ENCODE data around the gene TICRR.

The TICRR gene

GRCh38 chr15:89630974-89631901, 56.0 kb downstream of the TICRR start:
- DNase-seq: no peak

- no peak for DNase-seq
Observed at GRCh38 chr15:89631902-89632264, 56.6 kb downstream of the TICRR start.

DNA sequence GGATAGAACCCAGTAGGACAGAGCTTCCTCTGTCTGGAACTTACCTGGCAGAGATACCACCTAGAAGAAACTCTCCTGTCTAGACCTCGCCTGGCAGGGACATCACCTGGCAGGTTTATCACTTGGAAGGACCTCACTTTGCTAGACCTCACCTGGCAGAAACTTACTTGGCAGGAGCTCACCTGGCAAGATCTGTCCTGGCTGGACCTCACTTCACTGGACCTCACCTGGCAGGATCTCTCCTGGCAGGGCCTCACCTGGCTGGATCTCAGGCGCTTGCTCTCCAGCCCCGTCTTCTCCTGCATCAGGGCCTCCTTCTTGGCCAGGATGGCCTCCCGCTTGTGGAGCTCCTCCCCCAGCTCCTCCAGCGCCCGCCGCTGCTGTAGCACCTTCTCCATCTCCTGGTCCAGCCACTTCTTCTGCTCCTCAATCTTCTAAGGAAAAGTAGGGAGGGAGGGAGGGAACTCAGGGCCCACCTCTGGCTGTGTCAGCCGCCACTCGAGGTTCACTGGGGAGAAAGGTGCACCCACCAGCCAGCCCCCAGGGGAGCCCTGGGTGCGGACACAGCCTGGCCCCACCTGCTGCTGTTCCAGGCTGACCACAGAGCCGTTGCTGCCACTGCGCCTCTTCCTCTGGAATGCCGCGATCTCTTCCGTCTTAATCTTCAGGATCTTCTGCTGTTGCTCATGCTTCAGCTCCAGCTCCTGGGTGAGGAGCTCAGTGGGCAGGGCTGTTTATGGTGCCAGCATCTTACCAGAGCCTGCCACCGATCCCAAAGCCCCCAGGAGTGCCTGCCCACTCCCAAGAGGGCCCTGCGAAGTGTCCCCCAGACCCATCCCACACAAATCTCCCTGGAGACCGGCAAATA, 57.5 kb downstream of the TICRR start:
- DNase-seq: no peak

DNA sequence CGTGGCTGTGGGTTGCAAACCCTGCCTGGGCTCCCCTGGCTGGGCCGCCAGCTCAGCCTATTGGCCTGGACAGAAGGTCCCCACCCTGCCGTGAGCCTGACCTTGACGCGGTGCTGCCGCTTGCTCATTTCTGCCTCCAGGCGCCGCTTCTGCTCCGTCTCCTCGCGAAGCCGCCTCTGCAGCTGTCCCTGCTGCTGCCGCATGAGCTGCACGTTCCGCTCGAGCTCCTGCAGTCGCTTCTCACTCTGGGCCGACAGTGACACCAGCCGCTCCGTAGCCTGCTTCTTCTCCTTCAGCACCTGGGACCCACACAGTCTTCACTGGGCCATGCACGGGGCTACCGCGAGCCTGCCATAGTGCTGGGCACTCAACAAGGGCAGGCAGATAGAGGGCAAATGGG, 58.3 kb downstream of the TICRR start:
- no peak for DNase-seq

- DNase-seq: no peak
Observed at GRCh38 chr15:89640245-89640644, 65.0 kb downstream of the TICRR start.

DNA sequence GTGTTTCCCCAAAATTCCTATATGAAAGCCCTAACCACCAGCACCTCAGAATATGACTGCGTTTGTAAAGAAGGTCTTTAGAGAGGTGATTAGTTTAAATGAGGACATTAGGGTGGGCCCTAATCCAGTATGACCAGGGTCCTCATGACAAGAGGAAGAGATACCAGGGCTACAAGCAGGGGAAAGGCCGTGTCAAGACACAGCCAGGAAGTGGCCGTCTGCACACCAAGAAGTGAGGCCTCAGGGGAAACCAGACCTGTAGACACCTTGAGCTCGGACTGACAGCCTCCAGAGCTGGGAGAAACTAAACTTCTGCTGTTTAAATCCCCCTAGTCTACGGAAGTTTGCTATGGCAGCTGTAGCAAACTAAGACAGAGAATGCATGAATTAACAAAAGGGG, 65.8 kb downstream of the TICRR start:
- DNase-seq: no peak

- DNase-seq: no peak
Observed at GRCh38 chr15:89642106-89642505, 66.8 kb downstream of the TICRR start.

- no peak for DNase-seq
Observed at GRCh38 chr15:89645680-89646079, 70.4 kb downstream of the TICRR start.

DNA sequence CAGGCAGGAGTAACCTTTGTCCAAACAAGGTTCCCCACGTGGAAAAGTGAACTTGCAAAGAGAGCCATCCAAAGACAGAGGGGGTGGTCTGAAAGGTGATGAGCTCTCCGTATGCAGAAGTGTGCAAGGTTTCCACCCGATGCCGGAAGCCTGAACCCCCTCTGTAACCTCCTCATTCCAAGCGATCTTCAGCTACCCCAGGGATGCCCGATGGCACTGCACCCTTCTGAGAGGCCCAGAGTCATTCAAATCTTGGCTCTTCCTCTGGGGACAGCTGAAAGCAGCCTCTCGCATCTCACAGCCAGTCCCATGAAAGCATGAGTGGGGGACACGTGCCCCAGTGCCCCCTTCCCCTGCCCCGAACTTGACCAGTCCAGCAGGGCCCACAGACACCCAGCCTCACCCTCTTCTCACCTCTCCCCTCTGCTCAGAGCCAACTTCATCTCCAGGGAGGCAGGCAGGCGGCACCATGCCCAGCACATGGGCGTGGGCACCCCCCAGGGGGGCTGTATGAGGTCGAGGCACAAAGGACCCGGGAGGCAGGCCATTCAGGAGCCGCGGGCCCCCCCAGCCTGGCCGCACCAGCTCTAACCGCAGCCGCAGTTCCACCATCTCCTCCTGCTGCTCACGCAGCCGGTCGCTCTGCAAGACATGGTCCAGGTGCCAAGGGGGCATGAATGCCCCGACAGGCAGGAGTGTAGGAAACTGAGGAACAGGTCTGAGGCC, 71.3 kb downstream of the TICRR start:
- no peak for DNase-seq

DNA sequence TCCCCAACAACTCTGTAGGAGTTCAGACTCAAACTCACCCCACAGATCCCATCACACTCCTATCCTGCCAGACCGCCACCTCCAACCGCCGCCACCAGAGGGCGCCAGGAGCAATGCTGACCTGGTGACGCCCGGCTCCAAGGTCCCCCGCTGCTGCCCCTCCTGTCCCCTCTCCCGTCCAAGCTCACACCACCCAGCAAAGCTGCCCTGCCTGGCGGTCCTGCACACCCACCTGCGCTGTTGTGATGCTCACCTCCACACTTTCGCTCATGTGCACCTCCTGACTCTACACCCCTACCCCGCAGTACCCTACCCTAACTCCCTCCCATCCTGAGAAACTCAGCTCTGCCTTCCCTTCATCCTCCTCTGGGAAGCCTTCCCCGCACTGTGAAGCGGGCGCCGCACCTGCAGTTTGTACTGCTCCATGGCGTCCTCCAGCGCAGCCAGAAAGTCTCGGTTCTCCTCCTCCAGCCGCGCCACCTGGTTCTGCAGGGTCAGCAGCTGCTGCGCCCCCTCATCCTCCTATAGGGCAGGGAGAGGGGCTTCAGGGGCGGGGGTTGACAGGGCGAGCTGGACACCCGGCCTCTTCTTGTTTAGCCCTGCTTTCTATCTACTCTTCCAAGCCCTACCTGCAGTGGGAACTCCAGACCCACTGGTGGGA, 72.1 kb downstream of the TICRR start:
- no peak for DNase-seq

DNA sequence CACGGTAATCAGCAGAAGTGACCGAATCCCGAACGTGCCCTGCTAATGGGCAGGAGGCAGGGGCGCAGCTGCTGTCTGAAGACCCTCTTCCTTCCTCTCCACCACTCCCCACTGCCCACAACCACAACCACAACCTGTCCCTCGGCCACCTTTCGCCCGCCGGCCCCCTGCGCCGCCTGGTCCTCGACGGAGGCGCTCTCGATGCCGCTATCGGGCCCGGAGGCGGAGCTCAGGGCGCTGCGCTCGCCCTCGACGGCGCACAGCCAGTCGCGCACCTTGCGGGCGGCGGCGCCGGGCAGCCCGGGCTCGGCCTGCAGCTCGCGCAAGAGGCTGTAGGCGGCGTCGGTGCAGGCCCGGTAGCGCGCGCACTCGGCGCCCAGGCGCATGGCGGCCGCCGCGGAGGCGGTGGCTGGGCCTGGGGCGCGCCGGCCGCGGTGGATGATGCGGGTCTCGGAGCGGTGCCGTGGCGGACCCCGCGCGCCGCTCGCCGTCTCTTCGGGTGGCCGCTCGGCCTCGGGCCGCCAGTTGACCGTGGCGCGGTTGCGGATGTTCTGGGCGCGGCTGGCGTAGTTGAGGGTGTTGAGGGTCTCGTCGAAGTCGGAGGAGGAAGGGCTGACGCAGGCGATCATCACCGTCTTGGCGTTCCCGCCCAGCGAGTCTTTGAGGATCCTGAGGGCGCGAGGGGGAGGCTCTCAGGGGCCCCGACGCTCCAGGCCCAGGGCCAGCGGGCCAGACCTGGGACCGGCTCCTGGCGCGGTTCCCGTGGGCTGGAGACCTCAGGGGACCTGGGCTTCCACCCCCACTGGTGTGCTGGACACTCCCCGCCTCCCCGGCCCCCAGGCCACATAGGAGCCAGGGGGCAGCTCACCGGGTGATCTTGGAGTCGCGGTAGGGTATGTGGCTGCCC, 73.1 kb downstream of the TICRR start:
- no peak for DNase-seq

DNA sequence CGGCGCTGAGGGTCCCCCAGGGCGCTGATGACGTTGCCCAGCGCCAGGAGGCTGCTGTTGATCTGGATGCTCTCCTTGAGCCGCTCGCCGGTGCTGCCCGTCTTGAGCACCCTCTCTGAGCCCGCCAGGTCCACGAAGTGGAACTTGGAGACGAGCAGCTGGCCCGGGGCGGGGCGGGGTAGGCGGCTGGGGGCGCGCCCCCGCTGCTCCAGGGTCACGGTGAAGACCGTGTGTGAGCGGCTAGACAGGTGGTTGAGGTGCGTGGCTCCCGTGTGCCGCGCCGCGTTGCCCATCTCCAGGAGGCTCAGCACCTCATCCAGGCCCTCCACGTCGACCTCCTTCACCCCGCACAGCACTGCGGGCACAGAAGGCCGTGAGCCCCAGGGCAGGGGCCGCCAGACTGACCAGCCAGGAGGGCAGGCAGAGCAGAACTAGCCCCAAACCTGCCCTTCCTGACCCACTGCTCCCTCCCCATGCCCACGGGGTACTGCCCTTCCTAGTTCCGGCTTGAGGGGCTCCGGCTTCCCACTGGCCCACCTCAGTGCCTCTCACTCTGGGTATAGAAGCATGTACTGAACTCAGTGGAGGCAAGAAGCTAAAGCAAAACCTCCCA, 73.8 kb downstream of the TICRR start:
- DNase-seq: no peak

DNA sequence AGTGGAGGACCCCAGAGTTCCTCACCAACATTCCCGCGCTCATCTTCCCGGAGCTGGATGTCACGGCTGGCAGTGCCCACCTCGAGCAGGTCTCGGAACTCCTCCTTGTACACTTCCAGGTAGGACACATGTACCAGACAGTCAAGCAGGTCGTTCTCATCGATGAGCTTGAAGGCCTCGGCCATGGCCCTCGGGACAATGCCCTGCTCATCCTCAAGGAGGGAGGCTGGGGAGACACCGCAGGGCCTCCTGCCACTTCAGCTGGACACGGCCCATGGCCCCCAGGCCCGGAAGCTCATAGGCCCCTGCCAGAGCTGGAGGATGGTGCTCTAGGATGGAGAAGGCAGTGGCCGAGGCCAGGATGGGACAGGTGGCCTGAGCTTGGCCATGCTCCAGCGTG, 74.4 kb downstream of the TICRR start:
- no peak for DNase-seq

- DNase-seq: no peak
Observed at GRCh38 chr15:89652131-89652530, 76.9 kb downstream of the TICRR start.

- no peak for DNase-seq
Observed at GRCh38 chr15:89652666-89653065, 77.4 kb downstream of the TICRR start.

DNA sequence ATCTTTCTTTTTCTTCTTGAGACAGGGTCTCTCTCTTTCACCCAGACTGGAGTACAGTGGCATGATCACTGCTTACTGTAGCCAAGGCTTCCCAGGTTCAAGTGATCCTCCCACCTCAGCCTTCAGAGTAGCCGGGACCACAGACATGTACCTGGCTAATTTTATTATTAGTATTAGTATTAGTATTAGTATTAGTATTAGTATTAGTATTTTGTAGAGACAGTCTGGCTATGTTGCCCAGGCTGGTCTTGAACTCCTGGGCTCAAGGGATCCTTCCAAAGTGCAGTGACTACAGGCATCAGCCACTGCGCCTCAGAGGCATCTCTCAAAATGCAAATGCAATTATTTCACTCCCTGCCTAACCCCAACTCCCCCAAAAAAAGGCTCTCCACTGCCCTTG, 78.3 kb downstream of the TICRR start:
- DNase-seq: no peak

DNA sequence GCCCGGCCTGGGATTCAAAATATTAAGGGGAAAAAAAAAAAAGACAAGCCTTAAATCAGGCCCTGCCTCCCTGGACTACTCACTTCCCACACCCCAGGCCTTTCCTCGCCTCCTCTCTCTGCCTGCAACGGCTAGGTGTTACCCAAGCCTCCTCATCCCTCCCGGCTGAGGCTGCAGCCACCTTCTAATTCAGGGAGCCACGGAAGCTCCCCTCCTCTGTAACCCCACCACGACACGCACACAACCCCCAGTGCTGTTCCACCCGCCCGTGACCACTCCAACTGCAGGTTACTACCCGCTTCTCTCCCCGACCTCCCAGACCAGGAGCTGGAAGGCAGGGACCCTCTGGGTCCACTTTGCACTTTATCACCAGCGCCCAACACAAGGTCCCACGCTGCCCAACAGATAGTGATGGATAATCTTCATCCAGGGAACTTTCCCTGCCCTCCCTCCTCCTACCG, 79.1 kb downstream of the TICRR start:
- DNase-seq: no peak

DNA sequence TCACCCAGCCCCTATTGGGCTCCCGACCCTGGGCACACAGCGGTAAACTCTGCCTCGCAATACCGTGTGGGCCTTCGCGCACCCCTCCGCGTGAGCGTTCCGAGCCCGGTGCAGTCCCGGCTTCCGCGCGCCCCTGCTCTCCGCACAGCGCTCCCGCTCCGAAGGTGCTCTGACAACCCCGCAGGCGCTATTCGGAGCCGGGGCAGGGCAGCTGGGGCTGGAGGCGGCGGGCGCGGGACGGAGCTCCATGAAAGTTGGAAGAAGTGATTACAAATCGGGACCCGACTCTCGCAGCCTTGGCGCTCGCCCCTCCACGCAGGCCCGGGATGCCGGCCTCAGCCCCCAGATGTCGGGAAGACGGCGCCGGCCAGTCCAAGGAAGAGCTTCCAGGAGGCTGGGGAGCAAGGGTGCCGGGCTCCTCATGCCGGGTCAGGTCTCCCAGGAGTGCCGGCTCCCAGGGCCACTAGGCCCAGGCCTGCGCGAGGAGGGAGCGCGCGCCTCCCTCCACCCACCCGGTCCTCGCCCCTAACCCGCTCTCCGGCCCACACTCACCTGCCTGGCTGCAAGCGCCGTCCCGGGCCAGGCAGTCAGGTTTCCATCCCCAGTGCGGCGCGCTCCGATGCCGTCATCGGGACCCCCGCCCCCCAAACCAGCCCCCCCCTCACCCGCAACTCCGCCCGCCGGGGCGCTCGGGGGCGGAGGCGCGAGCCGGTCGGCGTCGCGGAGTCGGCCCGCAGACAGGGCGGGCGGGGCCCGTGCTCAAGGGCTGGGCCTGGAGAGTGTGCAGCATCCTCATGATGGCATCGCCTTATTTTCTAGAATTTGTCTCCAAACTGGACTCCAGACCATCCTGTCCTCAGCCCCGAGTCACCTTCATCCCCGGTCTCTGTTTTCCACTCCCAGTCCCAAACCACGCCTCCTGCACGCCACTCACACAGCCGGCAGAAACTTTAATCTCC, 79.9 kb downstream of the TICRR start, which contains the start of gene KIF7:
TSS of gene KIF7 (minus strand) at position 621 of the 959 bp plus-strand sequence. CDS start 2,537 bp downstream, outside the sequence.
- no peak for DNase-seq

GRCh38 chr15:89656116-89656815, 81.0 kb downstream of the TICRR start:
- DNase-seq: no peak
